M059J (cell line): ENCODE results near the gene AS3MT. TPM values are rescaled to one million over a fixed set of nuclear protein-coding genes. Genes with fewer than 3 reads are reported as not detected.

ENCODE experiments used
- DNase-seq: peaks from one replicate; pipeline ENCODE4 v3.0.0-alpha.2; 2012; ENCODE audit warnings: low read depth
- total RNA-seq: library from RNA; depleted of rRNA; stranded (reverse); fragments of >200 nt; shearing (Covaris generic); gene quantifications from 2 replicates; pipeline ENCODE4 v1.2.3, GENCODE V29; 2014

The AS3MT gene
- total RNA-seq, 1 experiment from 2014 or later: 1.5 TPM

DNA sequence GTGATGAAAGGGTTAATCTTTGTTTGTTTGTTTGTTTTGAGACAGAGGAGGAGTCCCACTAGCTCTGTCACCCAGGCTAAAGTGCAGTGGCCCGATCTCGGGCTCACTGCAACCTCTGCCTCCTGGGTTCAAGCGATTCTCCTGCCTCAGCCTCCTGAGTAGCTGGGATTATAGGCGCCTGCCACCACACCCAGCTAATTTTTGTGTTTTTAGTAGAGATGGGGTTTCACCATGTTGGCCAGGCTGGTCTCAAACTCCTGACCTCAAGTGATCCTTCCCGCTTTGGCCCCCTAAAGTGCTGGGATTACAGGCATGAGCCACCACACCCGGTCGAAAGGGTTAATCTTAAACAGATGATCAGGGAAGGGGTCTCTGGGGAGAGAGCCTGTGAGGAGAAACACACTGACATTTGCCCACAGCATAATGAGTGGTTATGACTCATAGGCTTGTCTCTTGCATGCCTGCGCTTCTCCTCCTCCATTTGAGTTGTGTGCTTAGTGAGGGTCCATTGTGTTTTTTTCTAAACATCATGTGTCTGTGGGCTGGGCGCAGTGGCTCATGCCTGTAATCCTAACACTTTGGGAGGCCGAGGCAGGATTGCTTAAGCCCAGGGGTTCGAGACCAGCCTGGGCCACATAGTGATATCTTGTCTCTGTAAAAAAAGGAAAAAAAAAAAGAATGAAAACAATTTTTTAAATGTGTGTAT, 13.4 kb upstream of the AS3MT start:
- peak; percentile 96 for DNase-seq

- DNase-seq: no peak
Measured at GRCh38 chr10:102856758-102857424, 12.4 kb upstream of the AS3MT start.

GRCh38 chr10:102859911-102860310, 9.4 kb upstream of the AS3MT start:
- DNase-seq: no peak

DNA sequence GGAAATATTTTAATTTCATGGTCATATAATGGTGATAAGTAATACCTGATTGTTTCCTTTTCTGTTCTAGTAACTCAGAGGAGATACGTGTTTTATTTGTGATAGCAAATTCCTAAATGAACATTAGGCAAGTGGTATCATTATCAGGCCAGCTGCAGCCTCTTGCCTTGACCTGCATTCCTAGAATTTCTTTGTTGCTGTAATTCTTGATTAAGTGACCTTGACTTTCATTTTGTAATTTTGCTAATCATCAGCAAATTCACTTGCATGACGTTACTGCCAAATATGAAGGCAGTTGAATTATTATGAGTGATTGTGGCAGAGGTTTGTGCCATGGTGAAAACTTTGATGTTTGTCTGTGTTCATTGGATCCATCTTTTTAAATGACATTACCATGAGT, 5.6 kb upstream of the AS3MT start:
- no peak for DNase-seq

DNA sequence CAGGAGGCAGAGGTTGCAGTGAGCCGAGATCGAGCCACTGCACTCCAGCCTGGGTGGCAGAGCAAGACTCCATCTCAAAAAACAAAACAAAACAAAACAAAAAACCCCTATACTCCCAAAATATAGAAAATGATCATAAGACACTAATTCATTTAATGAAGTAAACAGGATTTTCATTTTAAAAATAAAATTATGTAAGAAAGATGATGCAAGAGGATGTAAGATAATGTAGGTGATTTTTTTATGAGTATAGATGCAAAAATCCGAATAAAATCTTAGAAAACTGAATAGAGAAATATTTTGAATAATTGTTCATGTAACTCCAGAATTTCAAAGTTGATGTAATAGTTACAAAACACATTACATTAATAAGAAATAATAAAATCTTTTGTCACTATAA, 3.6 kb upstream of the AS3MT start:
- DNase-seq: no peak

GRCh38 chr10:102868911-102869257, 386 bp upstream of the AS3MT start:
- DNase-seq: no peak

DNA sequence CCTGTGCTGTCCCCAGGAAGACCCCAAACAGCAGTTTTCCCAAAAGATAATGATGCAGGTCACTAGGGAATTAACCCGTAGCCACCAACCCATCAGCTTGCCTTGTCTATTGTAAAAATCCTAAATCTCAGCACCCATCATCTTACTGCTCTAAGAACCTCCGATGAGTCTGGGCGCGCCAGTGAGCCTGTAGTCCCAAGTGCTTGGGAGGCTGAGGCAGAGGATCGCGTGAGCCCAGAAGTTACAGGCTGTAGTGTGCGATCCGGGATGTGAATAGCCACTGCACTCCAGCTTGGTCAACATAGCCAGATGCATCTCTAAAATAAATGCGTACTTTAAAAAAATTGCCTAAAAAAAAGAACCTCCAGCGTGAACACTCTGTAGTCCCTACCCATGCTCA, 951 bp downstream of the AS3MT start:
- no peak for DNase-seq

GRCh38 chr10:102872163-102872562, 2.9 kb downstream of the AS3MT start:
- DNase-seq: no peak

- DNase-seq: no peak
Measured at GRCh38 chr10:102876747-102877153, 7.5 kb downstream of the AS3MT start.

DNA sequence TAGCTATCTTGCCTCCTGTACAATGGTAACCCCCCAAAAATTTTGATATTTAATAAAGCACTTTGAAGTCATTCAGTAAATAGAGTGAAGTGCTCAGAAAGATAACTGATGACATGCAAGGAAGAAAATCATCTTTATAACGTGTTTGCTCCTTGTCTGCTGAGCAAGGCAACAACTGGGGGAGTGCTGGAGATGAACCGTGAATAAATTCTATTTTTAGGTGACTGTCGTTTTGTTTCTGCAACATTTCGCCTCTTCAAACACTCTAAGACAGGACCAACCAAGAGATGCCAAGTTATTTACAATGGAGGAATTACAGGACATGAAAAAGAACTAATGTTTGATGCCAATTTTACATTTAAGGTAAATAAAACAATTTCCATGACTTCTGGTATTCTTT, 9.4 kb downstream of the AS3MT start:
- DNase-seq: no peak

DNA sequence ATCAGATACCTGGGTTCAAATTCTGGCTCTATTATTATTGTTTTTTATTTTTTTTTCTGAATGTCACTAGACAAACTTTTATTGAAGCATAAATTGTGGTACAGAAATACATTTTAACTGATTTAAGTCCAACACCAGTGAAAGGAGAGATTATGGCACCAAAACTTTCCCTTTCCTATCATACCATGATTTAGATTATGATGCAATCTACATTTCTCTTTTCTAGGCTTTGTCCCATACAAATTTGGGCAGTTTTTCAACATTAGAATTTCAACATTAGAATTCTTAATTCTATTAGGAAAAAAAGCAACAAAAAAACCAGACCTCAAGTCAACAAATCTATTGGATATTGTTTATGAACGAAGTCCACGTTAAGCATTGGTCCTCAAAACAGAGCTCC, 11.0 kb downstream of the AS3MT start:
- no peak for DNase-seq

- DNase-seq: no peak
Measured at GRCh38 chr10:102888048-102888447, 18.8 kb downstream of the AS3MT start.

DNA sequence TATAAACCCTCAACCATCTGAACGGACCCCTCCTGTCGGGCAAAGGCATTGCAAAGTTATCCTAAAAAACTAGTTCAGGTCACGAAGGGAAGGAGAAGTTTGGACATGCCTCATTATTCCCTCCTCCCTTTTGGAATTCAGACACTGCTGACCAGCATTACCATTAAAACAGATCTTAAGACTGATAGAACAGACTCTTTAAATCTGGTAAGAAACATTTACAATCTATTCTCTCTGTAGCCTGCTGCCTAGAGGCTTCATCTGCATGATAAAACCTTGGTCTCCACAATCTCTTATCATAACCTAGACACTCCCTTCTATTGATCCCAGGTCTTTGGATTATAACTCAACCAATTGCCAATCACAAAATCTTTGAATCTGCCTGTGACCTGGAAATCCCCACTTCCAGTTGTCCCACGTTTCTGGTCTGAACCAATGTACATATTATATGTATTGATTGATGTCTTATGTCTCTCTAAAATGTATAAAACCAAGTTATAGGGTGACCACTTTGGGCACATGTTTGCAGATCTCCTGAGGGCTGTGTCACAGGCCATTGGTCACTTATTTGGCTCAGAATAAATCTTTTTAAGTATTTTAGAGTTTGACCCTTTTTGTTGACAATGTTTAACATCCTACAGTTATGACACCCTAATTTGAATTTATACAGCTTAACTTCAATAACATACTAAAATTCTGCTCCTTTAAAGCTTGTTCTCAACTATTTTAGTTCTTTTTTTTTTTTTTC, 25.4 kb downstream of the AS3MT start:
- DNase-seq: no peak

GRCh38 chr10:102900006-102900405, 30.7 kb downstream of the AS3MT start:
- no peak for DNase-seq

GRCh38 chr10:102904346-102904745, 35.1 kb downstream of the AS3MT start:
- peak; percentile 3 for DNase-seq

DNA sequence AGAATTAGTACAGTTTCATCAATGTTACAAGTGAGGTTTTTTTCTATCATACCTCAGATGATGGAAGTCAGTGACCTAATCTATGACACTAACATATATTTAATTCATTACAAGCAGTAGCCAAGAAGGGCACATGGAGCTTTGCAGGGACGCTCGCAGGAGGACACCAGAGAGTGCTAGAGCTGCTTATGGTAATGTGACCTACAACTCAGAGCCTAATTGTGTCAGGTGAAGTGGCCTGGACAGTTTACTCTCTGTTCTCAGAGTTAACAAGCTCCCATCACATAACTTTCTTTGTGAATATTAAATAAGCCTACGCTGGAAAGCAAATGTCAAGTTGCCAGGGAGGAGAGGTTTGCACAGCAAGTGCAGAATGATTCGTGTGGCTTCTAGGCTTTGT, 37.2 kb downstream of the AS3MT start:
- DNase-seq: no peak

DNA sequence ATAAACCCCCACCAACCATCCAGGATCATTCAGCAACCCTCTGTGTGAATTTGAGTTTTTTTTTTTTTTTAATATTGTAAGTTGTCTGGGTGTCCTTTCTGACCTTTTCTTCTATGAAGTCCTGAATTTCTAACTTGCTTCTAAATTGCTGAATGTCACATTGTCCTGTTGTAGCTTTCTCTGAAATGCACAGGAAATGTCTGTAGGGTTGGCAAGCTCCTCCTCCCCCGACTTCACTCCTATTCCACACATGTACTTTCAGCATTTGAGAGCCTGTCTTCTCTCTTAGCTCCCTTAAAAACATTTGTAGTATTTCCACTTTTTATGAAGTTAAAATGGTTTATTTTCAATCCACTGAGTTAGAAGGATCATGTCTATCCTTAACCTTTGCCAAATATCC, 45.5 kb downstream of the AS3MT start:
- no peak for DNase-seq

DNA sequence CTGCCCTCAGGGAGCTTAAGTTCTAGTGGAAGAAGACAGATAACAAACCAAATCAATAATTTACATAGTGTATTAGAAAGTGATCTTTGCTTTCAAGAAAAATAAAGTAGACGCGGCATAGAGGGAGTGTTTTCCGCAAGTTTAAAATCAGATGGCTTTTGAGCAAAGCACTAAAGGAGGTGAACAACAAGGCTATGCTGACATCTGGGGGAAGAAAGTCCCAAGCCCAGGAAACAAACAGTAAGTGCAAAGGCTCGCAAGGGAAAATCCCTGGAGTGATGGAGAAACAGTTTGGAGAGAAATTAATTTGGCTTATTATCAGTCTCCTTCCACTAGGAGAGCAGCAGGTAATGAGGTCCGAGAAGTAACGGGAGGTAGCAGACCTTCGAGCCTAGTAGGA, 46.9 kb downstream of the AS3MT start:
- no peak for DNase-seq

DNA sequence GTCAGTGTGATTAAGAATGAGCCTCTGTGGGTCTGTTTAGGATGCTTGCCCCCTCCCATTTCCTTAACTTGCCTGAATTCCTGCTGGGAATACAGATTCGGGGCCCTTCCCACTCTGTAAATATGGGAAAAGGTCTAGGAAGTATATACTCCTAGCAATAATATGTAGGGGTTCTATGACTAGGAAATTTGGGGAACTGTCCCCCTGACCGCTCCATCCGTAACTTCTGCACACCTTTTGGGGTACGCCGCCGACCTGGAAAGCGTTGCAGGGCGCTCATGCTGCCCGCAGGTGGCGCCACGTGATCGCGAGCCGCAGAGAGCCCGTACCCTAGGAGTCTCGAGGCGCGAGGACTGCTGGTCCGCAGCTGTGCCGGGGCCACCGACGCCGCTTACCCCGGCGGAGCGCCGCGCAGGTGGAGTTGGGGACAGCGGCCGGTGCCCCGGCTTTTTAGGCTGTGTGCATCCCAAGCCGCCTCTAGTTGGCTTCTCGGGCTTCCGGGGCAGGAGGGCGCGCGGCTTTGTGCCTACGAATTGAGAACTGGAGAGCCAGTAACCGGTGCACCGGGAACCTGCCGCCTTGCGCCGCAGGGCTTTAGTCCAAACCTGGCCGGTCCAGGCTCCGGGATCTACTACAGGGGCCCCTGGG, 48.2 kb downstream of the AS3MT start:
- DNase-seq: peak; percentile 61

DNA sequence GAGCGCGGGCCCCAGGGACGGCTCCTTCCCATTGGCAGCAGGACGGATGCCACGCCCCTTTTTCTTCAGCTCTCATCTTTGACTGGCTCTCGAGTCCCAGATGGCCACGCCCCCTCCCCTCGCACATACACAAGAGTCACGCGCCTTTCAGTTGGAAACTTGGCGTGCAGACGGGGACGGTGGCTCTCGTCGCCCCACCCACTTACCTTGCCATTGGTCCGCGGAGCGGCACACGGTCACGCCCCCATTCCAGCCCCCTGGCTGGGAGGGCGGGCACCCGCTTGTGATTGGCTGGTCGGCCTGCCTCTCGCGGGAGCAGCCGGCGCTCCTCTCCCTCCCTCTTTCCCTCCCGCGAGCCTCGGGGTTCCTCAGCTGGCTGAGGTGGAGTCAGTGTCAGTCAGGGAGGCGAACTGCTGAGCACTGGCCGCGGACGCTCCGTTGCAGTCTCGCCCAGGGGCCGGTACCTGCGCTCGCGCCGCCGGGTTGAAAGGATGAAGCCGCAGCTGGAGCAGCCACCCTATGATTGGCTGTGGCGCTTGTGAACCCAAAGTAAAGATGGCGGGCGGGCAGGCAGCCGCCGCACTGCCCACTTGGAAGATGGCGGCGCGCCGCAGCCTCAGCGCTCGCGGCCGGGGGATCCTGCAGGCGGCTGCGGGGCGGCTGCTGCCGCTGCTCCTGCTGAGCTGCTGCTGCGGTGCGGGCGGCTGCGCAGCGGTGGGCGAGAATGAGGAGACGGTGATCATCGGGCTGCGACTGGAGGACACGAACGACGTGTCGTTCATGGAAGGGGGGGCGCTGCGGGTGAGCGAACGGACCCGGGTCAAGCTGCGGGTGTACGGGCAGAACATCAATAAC, 48.9 kb downstream of the AS3MT start, which contains the start of gene CNNM2:
TSS of gene CNNM2 (plus strand) at position 333 of the 855 bp plus-strand sequence. CDS start at position 520, 187 bp downstream.
- DNase-seq: peak; percentile 99

DNA sequence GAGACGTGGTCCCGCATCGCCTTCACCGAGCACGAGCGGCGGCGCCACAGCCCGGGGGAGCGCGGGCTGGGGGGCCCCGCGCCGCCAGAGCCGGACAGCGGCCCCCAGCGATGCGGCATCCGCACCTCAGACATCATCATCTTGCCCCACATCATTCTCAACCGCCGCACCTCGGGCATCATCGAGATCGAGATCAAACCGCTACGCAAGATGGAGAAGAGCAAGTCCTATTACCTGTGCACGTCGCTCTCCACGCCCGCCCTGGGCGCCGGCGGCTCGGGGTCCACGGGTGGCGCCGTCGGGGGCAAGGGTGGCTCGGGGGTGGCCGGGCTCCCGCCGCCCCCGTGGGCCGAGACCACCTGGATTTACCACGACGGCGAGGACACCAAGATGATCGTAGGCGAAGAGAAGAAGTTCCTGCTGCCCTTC, 49.6 kb downstream of the AS3MT start:
- DNase-seq: peak; percentile 22
